Measurements from ENCODE around the gene COL1A2.

Gene COL1A2

GRCh38 chr7:94384315-94384714, 10.4 kb upstream of the COL1A2 start:
- no peak for DNase-seq

GRCh38 chr7:94386416-94386815, 8.3 kb upstream of the COL1A2 start:
- DNase-seq, result no peak

GRCh38 chr7:94388540-94388939, 6.2 kb upstream of the COL1A2 start:
- no peak for DNase-seq

GRCh38 chr7:94389381-94389780, 5.3 kb upstream of the COL1A2 start:
- no peak for DNase-seq

GRCh38 chr7:94391726-94392392, 2.8 kb upstream of the COL1A2 start:
- no peak for DNase-seq

- no peak for DNase-seq
These were observed 2.3 kb upstream of the COL1A2 start for GRCh38 chr7:94392393-94392786.

- no peak for DNase-seq
These were observed 1.2 kb upstream of the COL1A2 start for GRCh38 chr7:94393246-94394108.

- DNase-seq, result no peak
These were observed 622 bp upstream of the COL1A2 start for GRCh38 chr7:94394109-94394436.

GRCh38 chr7:94395141-94396036, 694 bp downstream of the COL1A2 start:
- peak; percentile 91 for DNase-seq

- no peak for DNase-seq
These were observed 1.3 kb downstream of the COL1A2 start for GRCh38 chr7:94396037-94396431.

- peak; percentile 35 for DNase-seq
These were observed 1.9 kb downstream of the COL1A2 start for GRCh38 chr7:94396596-94396995.

- no peak for DNase-seq
These were observed 3.0 kb downstream of the COL1A2 start for GRCh38 chr7:94397722-94398121.

- no peak for DNase-seq
These were observed 4.1 kb downstream of the COL1A2 start for GRCh38 chr7:94398841-94399240.

- no peak for DNase-seq
These were observed 5.3 kb downstream of the COL1A2 start for GRCh38 chr7:94400022-94400421.

GRCh38 chr7:94400643-94401427, 6.1 kb downstream of the COL1A2 start:
- DNase-seq, result no peak

- no peak for DNase-seq
These were observed 6.7 kb downstream of the COL1A2 start for GRCh38 chr7:94401428-94401814.

GRCh38 chr7:94403546-94403945, 8.9 kb downstream of the COL1A2 start:
- DNase-seq, result no peak

GRCh38 chr7:94405506-94405905, 10.8 kb downstream of the COL1A2 start:
- no peak for DNase-seq

GRCh38 chr7:94406696-94407095, 12.0 kb downstream of the COL1A2 start:
- DNase-seq, result no peak

GRCh38 chr7:94409200-94409948, 14.7 kb downstream of the COL1A2 start:
- DNase-seq, result no peak

GRCh38 chr7:94410413-94411187, 15.9 kb downstream of the COL1A2 start:
- DNase-seq, result no peak
